ENCODE data around the gene TSEN54.

- TF ChIP-seq CTCF (IDR thresholded peaks at IDR 0.05) (peak in 2 of 4 donors; percentile 10 to 11), POLR2A (IDR thresholded peaks at IDR 0.05) (no peak)
Measured at GRCh38 chr17:75472119-75472518, 44.2 kb upstream of the TSEN54 start.
